ENCODE data around the gene RNF34. TPM values are rescaled to one million over a fixed set of nuclear protein-coding genes. Genes with fewer than 3 reads are reported as not detected.
A peak's percentile ranks its signal among the peaks of the same experiment; 100 is the strongest.

The RNF34 gene
- total RNA-seq, 5 donors from 2014 or later (not counting 1 experiment from before 2014, with no cell fraction given), result 71.8 to 94.5 (median 80.8) TPM

DNA sequence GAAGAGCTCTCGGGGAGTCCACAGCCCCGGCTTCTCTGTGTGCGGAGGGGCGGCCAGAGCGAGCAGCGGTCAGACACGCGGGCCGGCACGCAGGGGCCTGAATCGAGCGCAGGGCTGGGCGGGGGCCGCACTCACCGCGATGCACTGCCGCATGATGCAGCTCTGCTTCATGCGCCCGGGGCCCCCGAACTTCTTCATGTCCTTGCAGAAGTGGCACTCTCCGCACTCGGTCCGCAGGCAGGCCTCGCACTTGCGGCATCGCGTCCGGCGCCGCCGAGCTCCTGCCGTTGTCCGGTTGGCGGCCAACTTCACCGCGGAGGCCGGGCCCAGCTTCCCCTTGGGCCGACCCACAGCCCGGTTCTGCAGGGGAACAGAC, 53.1 kb downstream of the RNF34 start:
- POLR2A ChIA-PET, result no interaction called here
- CTCF ChIA-PET, result interaction anchor here in 1 of 2 donors (0.5 kb wide), 1 partner anchor 147 kb away, joined by 3 read pairs; no protein-coding TSS in a partner anchor
- no peak for DNase-seq
- H3K4me3 Mint-ChIP-seq, result no peak overlapping the region
- H3K27me3 ChIP-seq (replicated peaks in 1 of 2; ENCODE audit: control insufficient read depth in 2 of 2, extremely low read depth in 1 of 2, insufficient read depth in 2 of 2, low read length in 1 of 2), result no peaks in the 10 kb centered on the region
- 98% methylated on average over 39 of the region's 39 CpGs for WGBS (ENCODE audit: insufficient coverage)
- no peaks in the 10 kb centered on the region for H3K27me3 Mint-ChIP-seq
- no peak for ATAC-seq (replicated peaks in 1 of 4)
- H3K36me3 ChIP-seq (ENCODE audit: control insufficient read depth in 2 of 2, extremely low read depth in 1 of 2, insufficient read depth in 1 of 2, low read length in 1 of 2), result peaks cover 12 to 24% of the 10 kb centered on the region in 2 donors
- H3K27ac ChIP-seq (ENCODE audit: low read length), result no peak overlapping the region
- H3K4me3 ChIP-seq (ENCODE audit: control insufficient read depth in 1 of 2, extremely low read depth in 1 of 2, low read length in 1 of 2), result no peak overlapping the region
- H3K9me3 Mint-ChIP-seq, result no peaks in the 10 kb centered on the region
- no peaks in the 10 kb centered on the region for H3K9me3 ChIP-seq
- H3K36me3 Mint-ChIP-seq, result peaks cover 20% of the 10 kb centered on the region
- H3K4me1 Mint-ChIP-seq, result peaks cover 21 to 52% (median 39%) of the 10 kb centered on the region in 3 donors
- no peak overlapping the region for H3K27ac Mint-ChIP-seq
- H3K4me1 ChIP-seq (ENCODE audit: control insufficient read depth in 1 of 2, extremely low read depth in 1 of 2, insufficient read depth in 2 of 2, low read length in 2 of 2), result peaks cover 0 to 26% of the 10 kb centered on the region in 2 experiments

DNA sequence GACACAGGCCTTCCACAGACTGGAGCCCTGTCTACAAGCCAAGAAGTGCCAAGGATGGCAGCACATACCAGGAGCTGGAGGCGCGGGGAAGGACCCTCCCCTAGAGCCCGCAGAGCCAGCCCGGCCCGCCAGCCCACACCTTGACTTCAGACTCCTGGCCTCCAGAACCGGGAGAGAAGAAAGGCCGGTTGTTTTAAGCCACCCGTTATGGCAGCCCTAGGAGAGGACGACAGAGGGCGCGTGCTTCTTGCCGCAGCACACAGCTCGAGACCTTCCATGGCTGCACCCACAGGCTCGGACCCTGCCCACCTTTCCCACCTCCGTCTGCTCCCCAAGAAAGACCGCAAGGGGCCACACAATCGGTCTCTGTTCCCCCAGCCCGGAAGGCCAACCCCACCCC, 53.7 kb downstream of the RNF34 start:
- 95% methylated on average over 18 of the region's 18 CpGs for WGBS (ENCODE audit: insufficient coverage)
- H3K27ac Mint-ChIP-seq, result no peak overlapping the region
- Histone ChIP-seq H3K36me3 (ENCODE audit: control insufficient read depth in 2 of 2, extremely low read depth in 1 of 2, insufficient read depth in 1 of 2, low read length in 1 of 2) (peaks cover 11 to 22% of the 10 kb centered on the region in 2 donors), H3K27me3 (replicated peaks in 1 of 2; ENCODE audit: control insufficient read depth in 2 of 2, extremely low read depth in 1 of 2, insufficient read depth in 2 of 2, low read length in 1 of 2) (no peaks in the 10 kb centered on the region), H3K27ac (ENCODE audit: low read length) (no peak overlapping the region), H3K4me1 (ENCODE audit: control insufficient read depth in 1 of 2, extremely low read depth in 1 of 2, insufficient read depth in 2 of 2, low read length in 2 of 2) (peaks cover 0 to 26% of the 10 kb centered on the region in 2 experiments), H3K4me3 (ENCODE audit: control insufficient read depth in 1 of 2, extremely low read depth in 1 of 2, low read length in 1 of 2) (no peak overlapping the region), H3K9me3 (no peaks in the 10 kb centered on the region)
- peaks cover 21 to 50% (median 39%) of the 10 kb centered on the region in 3 donors for H3K4me1 Mint-ChIP-seq
- H3K36me3 Mint-ChIP-seq, result peaks cover 17% of the 10 kb centered on the region
- no peak for ATAC-seq (replicated peaks in 1 of 4)
- H3K9me3 Mint-ChIP-seq, result no peaks in the 10 kb centered on the region
- no peak overlapping the region for H3K4me3 Mint-ChIP-seq
- ChIA-PET POLR2A (no interaction called here), CTCF (no interaction called here)
- H3K27me3 Mint-ChIP-seq, result no peaks in the 10 kb centered on the region
- no peak for DNase-seq

DNA sequence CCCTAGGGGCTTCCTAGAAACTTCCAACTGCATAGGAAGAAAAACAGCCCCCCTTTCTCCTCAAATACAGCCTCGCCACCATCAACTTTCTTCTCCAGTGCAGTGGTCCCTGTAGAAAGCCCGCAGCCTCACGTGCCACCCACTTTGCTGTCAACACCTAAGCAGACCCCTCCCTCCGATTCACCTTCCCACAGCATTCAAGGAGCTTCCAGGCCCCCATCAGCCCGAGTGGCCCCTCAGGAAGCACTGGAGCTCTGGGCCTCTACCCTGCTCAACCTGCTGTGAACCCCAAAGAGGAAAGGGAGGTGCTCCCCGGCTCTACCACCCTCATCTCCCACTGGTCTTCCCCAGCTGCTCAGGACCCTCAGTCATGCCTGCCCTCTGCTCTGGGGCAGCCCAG, 55.0 kb downstream of the RNF34 start:
- Mint-ChIP-seq H3K36me3 (peaks cover 13% of the 10 kb centered on the region), H3K9me3 (no peaks in the 10 kb centered on the region), H3K4me3 (no peak overlapping the region), H3K27ac (peak overlapping the region in 1 of 2 donors; percentile 43), H3K27me3 (no peaks in the 10 kb centered on the region), H3K4me1 (peaks cover 16 to 47% (median 37%) of the 10 kb centered on the region in 3 donors)
- no peaks in the 10 kb centered on the region for H3K9me3 ChIP-seq
- DNase-seq (no peak), ATAC-seq (replicated peaks in 1 of 4) (no peak)
- H3K4me3 ChIP-seq (ENCODE audit: control insufficient read depth in 1 of 2, extremely low read depth in 1 of 2, low read length in 1 of 2), result no peak overlapping the region
- WGBS (ENCODE audit: insufficient coverage), result 97% methylated on average over 5 of the region's 6 CpGs
- peaks cover 8 to 21% of the 10 kb centered on the region in 2 donors for H3K36me3 ChIP-seq (ENCODE audit: control insufficient read depth in 2 of 2, extremely low read depth in 1 of 2, insufficient read depth in 1 of 2, low read length in 1 of 2)
- no peaks in the 10 kb centered on the region for H3K27me3 ChIP-seq (replicated peaks in 1 of 2; ENCODE audit: control insufficient read depth in 2 of 2, extremely low read depth in 1 of 2, insufficient read depth in 2 of 2, low read length in 1 of 2)
- ChIA-PET CTCF (no interaction called here), POLR2A (interaction anchor here in 1 of 2 donors (0.6 kb wide), 1 partner anchor 53 kb away, joined by 6 read pairs; no protein-coding TSS in a partner anchor)
- H3K4me1 ChIP-seq (ENCODE audit: control insufficient read depth in 1 of 2, extremely low read depth in 1 of 2, insufficient read depth in 2 of 2, low read length in 2 of 2), result peaks cover 0 to 26% of the 10 kb centered on the region in 2 experiments
- no peak overlapping the region for H3K27ac ChIP-seq (ENCODE audit: low read length)

DNA sequence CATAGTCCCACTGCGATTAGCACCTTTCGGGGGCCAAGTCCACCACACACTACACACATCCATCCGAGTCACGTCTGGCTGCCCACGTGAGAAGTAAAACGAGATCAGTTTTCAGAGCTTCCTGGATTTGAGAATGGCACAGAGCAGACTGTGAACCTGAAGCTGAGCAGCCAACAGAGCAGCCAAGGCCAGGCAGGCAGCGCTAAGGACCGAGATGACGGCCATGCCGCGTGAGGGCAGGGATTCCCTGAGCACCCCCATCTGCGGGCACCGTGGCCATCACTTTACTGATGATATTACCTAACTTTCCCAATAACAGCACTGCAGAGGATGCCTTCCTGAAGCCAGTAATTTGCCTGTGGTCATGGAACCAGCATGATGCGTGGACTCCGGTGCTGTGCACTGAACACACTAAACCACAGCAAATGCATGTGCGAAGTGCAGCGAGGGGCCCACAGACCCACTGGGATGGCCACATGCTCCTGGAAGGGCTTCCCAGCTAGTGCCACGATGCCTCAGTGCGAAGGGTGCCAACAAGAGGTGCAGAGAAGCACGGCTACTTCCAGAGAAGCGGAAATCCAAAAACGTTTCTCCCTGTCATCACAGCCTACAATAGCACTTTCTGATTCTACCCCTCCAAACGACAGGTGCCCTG, 56.0 kb downstream of the RNF34 start:
- 93% methylated on average over 19 of the region's 23 CpGs for WGBS (ENCODE audit: insufficient coverage)
- H3K4me1 Mint-ChIP-seq, result peaks cover 26 to 55% (median 46%) of the 10 kb centered on the region in 3 donors
- no peaks in the 10 kb centered on the region for H3K9me3 Mint-ChIP-seq
- Histone ChIP-seq H3K4me3 (ENCODE audit: control insufficient read depth in 1 of 2, extremely low read depth in 1 of 2, low read length in 1 of 2) (no peak overlapping the region), H3K27me3 (replicated peaks in 1 of 2; ENCODE audit: control insufficient read depth in 2 of 2, extremely low read depth in 1 of 2, insufficient read depth in 2 of 2, low read length in 1 of 2) (no peaks in the 10 kb centered on the region), H3K27ac (ENCODE audit: low read length) (no peak overlapping the region), H3K9me3 (no peaks in the 10 kb centered on the region), H3K36me3 (ENCODE audit: control insufficient read depth in 2 of 2, extremely low read depth in 1 of 2, insufficient read depth in 1 of 2, low read length in 1 of 2) (peaks cover 8 to 20% of the 10 kb centered on the region in 2 donors), H3K4me1 (ENCODE audit: control insufficient read depth in 1 of 2, extremely low read depth in 1 of 2, insufficient read depth in 2 of 2, low read length in 2 of 2) (peaks cover 0 to 26% of the 10 kb centered on the region in 2 experiments)
- no peak overlapping the region for H3K4me3 Mint-ChIP-seq
- POLR2A ChIA-PET, result no interaction called here
- no peaks in the 10 kb centered on the region for H3K27me3 Mint-ChIP-seq
- H3K27ac Mint-ChIP-seq, result no peak overlapping the region
- no peak for DNase-seq
- CTCF ChIA-PET, result interaction anchor here in 1 of 2 donors (0.9 kb wide), 1 partner anchor 24 kb away, joined by 9 read pairs; no protein-coding TSS in a partner anchor
- H3K36me3 Mint-ChIP-seq, result peaks cover 12% of the 10 kb centered on the region
- no peak for ATAC-seq (replicated peaks in 1 of 4)

DNA sequence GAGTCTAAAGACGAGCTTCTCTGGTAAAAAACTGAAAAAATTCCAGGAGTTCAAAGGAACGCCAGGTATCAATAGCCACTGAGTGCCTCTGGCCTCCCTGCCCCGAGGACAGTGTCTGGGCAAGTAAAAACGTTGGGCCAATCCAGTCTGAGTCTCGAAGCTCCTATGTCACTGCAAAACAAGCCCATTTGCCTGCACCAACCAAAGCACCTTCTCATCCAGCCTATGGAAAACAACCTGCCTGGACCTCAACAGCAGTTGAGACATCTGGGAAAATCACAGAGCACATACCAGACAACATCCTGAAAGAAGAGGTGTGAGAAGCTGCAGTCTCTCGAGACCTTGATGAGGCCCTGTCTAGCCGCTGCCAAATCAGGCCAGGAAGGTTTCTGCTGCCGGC, 56.6 kb downstream of the RNF34 start:
- WGBS (ENCODE audit: insufficient coverage), result 93% methylated on average over 8 of the region's 8 CpGs
- H3K27me3 ChIP-seq (replicated peaks in 1 of 2; ENCODE audit: control insufficient read depth in 2 of 2, extremely low read depth in 1 of 2, insufficient read depth in 2 of 2, low read length in 1 of 2), result no peaks in the 10 kb centered on the region
- ChIA-PET POLR2A (interaction anchor here in 1 of 2 donors (0.6 kb wide), 1 partner anchor 661 kb away, joined by 3 read pairs; no protein-coding TSS in a partner anchor), CTCF (interaction anchor here (0.5 to 0.6 kb wide), 3 partner anchors 308 to 874 kb away, joined by 3 to 6 read pairs (median 3); no protein-coding TSS in a partner anchor)
- DNase-seq (no peak), ATAC-seq (replicated peaks in 1 of 4) (no peak)
- Mint-ChIP-seq H3K4me1 (peaks cover 33 to 56% (median 50%) of the 10 kb centered on the region in 3 donors), H3K36me3 (peaks cover 7% of the 10 kb centered on the region), H3K9me3 (no peaks in the 10 kb centered on the region), H3K27ac (peak overlapping the region in 1 of 2 donors; percentile 16), H3K27me3 (no peaks in the 10 kb centered on the region), H3K4me3 (no peak overlapping the region)
- peaks cover 8 to 14% of the 10 kb centered on the region in 2 donors for H3K36me3 ChIP-seq (ENCODE audit: control insufficient read depth in 2 of 2, extremely low read depth in 1 of 2, insufficient read depth in 1 of 2, low read length in 1 of 2)
- no peaks in the 10 kb centered on the region for H3K9me3 ChIP-seq
- no peak overlapping the region for H3K4me3 ChIP-seq (ENCODE audit: control insufficient read depth in 1 of 2, extremely low read depth in 1 of 2, low read length in 1 of 2)
- H3K27ac ChIP-seq (ENCODE audit: low read length), result no peak overlapping the region
- peaks cover 0 to 27% of the 10 kb centered on the region in 2 experiments for H3K4me1 ChIP-seq (ENCODE audit: control insufficient read depth in 1 of 2, extremely low read depth in 1 of 2, insufficient read depth in 2 of 2, low read length in 2 of 2)

DNA sequence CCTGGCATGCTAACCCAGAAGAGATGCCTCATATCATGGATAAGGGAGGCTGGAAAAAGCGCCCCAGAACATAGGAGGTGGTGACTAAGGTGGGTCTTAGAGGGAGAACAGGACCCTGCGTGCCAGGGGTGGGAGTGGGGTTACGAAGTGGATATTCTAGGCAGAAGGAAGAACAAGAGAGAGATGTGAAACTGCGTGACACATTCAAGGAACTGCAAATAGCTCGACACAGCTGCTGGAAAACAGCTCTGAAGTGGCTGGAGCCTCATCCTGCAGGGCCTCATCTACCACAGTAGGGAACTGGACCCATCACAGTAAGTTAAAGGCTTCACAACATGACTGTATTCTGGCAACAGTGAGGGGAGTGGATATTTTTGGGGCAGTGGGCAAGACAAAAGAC, 61.1 kb downstream of the RNF34 start:
- DNase-seq (no peak), ATAC-seq (replicated peaks in 1 of 4) (no peak)
- Mint-ChIP-seq H3K36me3 (no peaks in the 10 kb centered on the region), H3K4me1 (peaks cover 52 to 56% (median 53%) of the 10 kb centered on the region in 3 donors), H3K4me3 (no peak overlapping the region), H3K27me3 (no peaks in the 10 kb centered on the region), H3K9me3 (no peaks in the 10 kb centered on the region), H3K27ac (no peak overlapping the region)
- H3K27me3 ChIP-seq (replicated peaks in 1 of 2; ENCODE audit: control insufficient read depth in 2 of 2, extremely low read depth in 1 of 2, insufficient read depth in 2 of 2, low read length in 1 of 2), result no peaks in the 10 kb centered on the region
- peaks cover 6 to 36% of the 10 kb centered on the region in 2 experiments for H3K4me1 ChIP-seq (ENCODE audit: control insufficient read depth in 1 of 2, extremely low read depth in 1 of 2, insufficient read depth in 2 of 2, low read length in 2 of 2)
- H3K36me3 ChIP-seq (ENCODE audit: control insufficient read depth in 2 of 2, extremely low read depth in 1 of 2, insufficient read depth in 1 of 2, low read length in 1 of 2), result peaks cover 2 to 4% of the 10 kb centered on the region in 2 donors
- H3K4me3 ChIP-seq (ENCODE audit: control insufficient read depth in 1 of 2, extremely low read depth in 1 of 2, low read length in 1 of 2), result no peak overlapping the region
- ChIA-PET POLR2A (interaction anchor here in 1 of 2 donors (0.9 kb wide), 1 partner anchor 14 kb away, joined by 8 read pairs; no protein-coding TSS in a partner anchor), CTCF (no interaction called here)
- no peak overlapping the region for H3K27ac ChIP-seq (ENCODE audit: low read length)
- 89% methylated on average over 5 of the region's 5 CpGs for WGBS (ENCODE audit: insufficient coverage)
- H3K9me3 ChIP-seq, result no peaks in the 10 kb centered on the region
